ENCODE data around the gene BIN2. TPM values are rescaled to one million over a fixed set of nuclear protein-coding genes. Genes with fewer than 3 reads are reported as not detected.

The BIN2 gene
- total RNA-seq, 1 experiment from 2014 or later = not detected

DNA sequence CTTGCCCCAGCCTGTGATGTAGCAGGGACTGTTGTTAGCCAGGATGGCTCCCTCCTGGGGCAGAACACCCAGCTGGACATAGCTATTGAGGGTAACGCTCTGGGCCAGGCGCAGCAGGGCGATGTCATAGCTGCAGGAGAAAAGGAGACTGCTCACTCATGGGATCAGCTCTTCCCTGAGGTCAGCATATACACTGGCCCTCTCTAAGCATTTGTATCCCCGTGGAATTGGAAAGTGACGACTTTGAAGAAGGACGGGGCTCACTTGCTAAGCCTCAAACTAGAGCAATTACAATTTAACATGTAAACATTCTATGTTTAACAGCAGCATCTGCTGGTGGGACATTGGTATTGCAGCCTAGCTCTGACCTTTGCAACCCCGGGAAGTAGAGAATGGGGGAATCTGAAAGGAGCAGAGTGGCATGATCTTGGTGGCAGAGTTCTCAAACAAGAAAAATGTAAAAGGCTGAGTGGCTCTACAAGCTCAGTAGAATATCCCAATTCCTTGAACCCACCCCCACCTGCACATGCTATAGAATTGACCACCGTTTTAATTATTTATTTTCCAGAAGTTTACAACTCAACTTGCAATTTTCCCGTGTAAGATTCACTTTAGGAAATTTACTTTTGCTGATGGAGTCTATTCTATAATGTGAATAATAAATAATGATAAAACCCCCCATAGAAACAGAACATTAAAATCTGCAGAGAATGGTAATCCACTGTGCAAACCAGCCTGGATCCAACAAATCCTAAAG lies 17.5 kb upstream of the BIN2 start:
- Histone ChIP-seq H3K14ac (ENCODE audit: insufficient read depth, low read length) (0 out of 2 replicates have a peak overlapping the region, but pooled peaks have one; percentile 10), H2BK12ac (ENCODE audit: insufficient read length, low read depth, low read length) (no peak overlapping the region), H2BK120ac (ENCODE audit: low read depth, low read length, poor library complexity, severe bottlenecking) (no peak overlapping the region), H2BK15ac (ENCODE audit: low read depth, low read length) (no peak overlapping the region), H3K23me2 (ENCODE audit: insufficient read length, low read depth, low read length, poor library complexity, severe bottlenecking) (no peaks in the 10 kb centered on the region), H3K18ac (ENCODE audit: insufficient read length, low read depth, low read length) (no peak overlapping the region), H4K8ac (replicated peaks; ENCODE audit: insufficient read length, low read depth, low read length) (no peak overlapping the region), H3K79me2 (ENCODE audit: insufficient read depth, low read length) (no peaks in the 10 kb centered on the region), H3K4me1 (ENCODE audit: insufficient read depth, low read length) (no peaks in the 10 kb centered on the region), H3K79me1 (ENCODE audit: insufficient read depth, low read depth, low read length, poor library complexity, severe bottlenecking) (no peaks in the 10 kb centered on the region), H2BK20ac (ENCODE audit: low read depth, low read length, poor library complexity, severe bottlenecking) (no peak overlapping the region), H4K5ac (ENCODE audit: insufficient read length, low read depth, low read length) (no peak overlapping the region), H3K23ac (ENCODE audit: insufficient read length, low read depth, low read length) (no peak overlapping the region), H3K27ac (ENCODE audit: insufficient read length, low read depth, low read length) (no peak overlapping the region), H3T11ph (ENCODE audit: low read length) (no peak overlapping the region), H3K4ac (ENCODE audit: low read depth, low read length) (no peak overlapping the region), H3K9ac (ENCODE audit: extremely low read depth, insufficient read length, low read length) (no peak overlapping the region), H4K20me1 (ENCODE audit: control insufficient read depth, insufficient read depth, insufficient read length) (no peaks in the 10 kb centered on the region), H2AFZ (ENCODE audit: low read length) (peak overlapping the region; percentile 94), H2AK5ac (ENCODE audit: insufficient read length, low read length) (no peak overlapping the region), H2BK5ac (ENCODE audit: insufficient read length, low read length) (no peak overlapping the region), H3K4me2 (ENCODE audit: insufficient read depth, insufficient read length, low read length) (peak overlapping the region; percentile 53), H3K56ac (ENCODE audit: insufficient read length, low read depth, low read length) (no peak overlapping the region), H3K27me3 (ENCODE audit: insufficient read depth, low read length) (no peaks in the 10 kb centered on the region), H4K91ac (ENCODE audit: insufficient read length, low read depth, low read length) (no peak overlapping the region), H3K9me3 (ENCODE audit: control insufficient read depth, low read depth, low read length) (no peaks in the 10 kb centered on the region)
- no peaks in the 10 kb centered on the region for H3K9me3 Mint-ChIP-seq
- TF ChIP-seq, protein P1, sequence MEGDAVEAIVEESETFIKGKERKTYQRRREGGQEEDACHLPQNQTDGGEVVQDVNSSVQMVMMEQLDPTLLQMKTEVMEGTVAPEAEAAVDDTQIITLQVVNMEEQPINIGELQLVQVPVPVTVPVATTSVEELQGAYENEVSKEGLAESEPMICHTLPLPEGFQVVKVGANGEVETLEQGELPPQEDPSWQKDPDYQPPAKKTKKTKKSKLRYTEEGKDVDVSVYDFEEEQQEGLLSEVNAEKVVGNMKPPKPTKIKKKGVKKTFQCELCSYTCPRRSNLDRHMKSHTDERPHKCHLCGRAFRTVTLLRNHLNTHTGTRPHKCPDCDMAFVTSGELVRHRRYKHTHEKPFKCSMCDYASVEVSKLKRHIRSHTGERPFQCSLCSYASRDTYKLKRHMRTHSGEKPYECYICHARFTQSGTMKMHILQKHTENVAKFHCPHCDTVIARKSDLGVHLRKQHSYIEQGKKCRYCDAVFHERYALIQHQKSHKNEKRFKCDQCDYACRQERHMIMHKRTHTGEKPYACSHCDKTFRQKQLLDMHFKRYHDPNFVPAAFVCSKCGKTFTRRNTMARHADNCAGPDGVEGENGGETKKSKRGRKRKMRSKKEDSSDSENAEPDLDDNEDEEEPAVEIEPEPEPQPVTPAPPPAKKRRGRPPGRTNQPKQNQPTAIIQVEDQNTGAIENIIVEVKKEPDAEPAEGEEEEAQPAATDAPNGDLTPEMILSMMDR (conservative IDR thresholded peaks at IDR 0.05) = peak; percentile 99
- no peak overlapping the region for H3K27ac Mint-ChIP-seq
- H3K36me3 Mint-ChIP-seq (ENCODE audit: insufficient read depth in 1 of 3, low read depth in 3 of 3) = no peaks in the 10 kb centered on the region
- peak; percentile 77 for DNase-seq
- no CpG with 5 or more reads among the region's 9 CpGs for WGBS (ENCODE audit: extremely low coverage, insufficient read length, low lambda C conversion rate)
- H3K4me3 Mint-ChIP-seq = peak overlapping the region; percentile 24 to 30; a peak in 4 of 5 replicates
- peaks cover 11 to 15% of the 10 kb centered on the region in 2 experiments for H3K4me1 Mint-ChIP-seq
- H3K27me3 Mint-ChIP-seq (ENCODE audit: low read depth) = no peaks in the 10 kb centered on the region; the same call in 1 of the 2 replicates
